HG03103 (cell line): Measurements from ENCODE around the gene CAPN10.
"Not testable (repeated sequence)": the region's sequence is repeated elsewhere in the genome, so short reads cannot be mapped to it uniquely, and the experiment has no call there.

Experiments used
- ATAC-seq: cut with Tn5 transposase; IDR thresholded peaks from one replicate; pipeline ENCODE4 v1.9.1; 2021; ENCODE audit warnings: low read depth; ENCODE audit not compliant: unreplicated experiment

The CAPN10 gene

GRCh38 chr2:240586198-240586918 lies at the start of gene CAPN10:
CAPN10 (plus strand) TSS chr2:240586734; CDS start chr2:240586912, 178 bp downstream.
- ATAC-seq, result peak; percentile 44

- ATAC-seq, result no peak
Measured at GRCh38 chr2:240538031-240538780, 48.3 kb upstream of the CAPN10 start.

DNA sequence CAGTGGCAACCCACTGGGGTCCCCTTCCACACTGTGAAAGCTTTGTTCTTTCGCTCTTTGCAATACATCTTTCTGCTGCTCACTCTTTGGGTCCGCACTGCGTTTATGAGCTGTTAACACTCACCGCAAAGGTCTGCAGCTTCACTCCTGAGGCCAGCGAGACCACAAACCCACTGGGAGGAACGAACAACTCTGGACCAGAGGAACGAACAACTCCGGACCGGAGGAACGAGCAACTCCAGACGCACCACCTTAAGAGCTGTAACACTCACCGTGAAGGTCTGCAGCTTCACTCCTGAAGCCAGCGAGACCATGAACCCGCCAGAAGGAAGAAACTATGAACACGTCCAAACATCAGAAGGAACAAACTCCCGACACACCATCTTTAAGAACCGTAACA lies 47.4 kb upstream of the CAPN10 start:
- not testable (repeated sequence) for ATAC-seq

- no peak for ATAC-seq
Measured at GRCh38 chr2:240539906-240540305, 46.6 kb upstream of the CAPN10 start.

DNA sequence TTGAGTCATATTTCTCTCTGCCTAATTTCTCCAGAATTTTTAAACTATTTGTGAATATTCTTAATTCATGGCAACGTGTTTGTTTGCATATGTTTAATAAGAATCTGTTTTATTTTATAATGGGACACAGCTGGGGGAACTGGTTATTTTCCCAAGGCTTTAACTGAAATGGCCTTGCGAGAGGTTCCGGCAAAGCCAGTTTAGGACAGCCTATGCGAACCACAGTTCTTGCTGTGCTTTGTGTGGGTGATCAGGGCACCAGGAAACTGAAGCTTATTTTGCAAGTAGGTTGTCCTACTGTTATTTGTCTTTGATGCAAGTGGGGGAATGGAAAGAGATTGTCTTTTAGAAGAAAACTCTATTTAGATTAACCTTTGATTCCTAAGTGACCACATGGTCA lies 35.2 kb upstream of the CAPN10 start:
- no peak for ATAC-seq

GRCh38 chr2:240551811-240552210 lies 34.7 kb upstream of the CAPN10 start:
- no peak for ATAC-seq

DNA sequence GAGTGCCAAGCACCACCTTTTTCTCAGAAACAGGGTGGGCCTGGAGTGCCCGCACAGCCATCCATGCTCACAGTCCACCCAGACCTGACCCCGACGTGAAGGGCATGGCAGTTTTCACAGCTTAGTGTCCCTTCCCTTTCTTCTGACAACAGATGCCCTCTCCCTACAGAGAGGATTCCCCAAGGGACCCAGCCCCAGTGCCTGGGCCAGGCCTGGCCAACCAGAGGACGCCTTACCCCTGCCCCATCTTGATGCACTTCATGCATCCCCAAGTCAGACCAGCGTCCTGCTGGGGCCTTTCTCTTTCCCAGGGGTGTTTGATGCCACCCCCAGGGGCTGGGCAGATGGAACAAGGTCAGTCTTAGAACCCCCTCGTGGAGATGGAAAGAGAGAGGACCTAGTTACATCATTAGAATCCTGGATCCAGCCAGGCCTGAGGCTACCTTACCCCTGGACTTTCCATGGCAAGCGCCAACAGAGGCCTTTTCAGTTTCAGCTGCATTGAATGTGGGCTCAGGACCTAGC lies 32.5 kb upstream of the CAPN10 start:
- no peak for ATAC-seq

GRCh38 chr2:240554767-240555493 lies 31.6 kb upstream of the CAPN10 start:
- ATAC-seq, result no peak

- no peak for ATAC-seq
Measured at GRCh38 chr2:240555541-240556250, 30.8 kb upstream of the CAPN10 start.

- ATAC-seq, result no peak
Measured at GRCh38 chr2:240556553-240557100, 29.9 kb upstream of the CAPN10 start.

DNA sequence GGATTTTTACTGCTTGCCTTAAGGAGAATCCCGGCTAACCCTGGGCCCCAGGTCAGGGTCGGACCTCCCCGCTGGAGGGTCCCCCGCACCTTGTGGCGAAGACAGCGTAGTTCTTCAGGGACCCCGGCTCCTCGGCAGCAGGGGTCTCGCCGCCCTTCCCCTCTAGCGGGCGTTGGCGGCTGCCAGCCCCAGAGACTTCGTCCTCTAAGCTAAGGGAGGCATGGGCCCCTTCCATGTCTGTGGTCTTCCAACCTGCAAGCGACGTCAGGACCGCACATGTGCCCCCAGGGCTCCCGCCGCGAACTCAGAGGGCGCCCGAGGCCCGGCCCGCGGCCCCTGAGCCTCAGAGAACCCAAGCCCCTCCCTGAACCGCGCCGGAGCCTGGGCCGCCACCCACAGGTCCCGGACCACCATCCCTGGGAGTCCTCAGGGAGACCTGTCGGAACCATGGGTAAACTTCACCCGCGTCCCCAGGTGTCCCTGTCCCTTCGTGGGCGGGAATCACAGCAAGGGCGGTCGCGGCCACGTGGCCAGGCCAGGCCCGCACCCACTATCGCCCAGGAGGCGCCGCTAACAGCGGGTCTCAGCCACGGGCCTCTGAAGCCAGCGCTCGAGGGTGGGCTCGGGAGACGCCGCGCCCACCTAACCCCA lies 29.3 kb upstream of the CAPN10 start:
- ATAC-seq, result no peak

- no peak for ATAC-seq
Measured at GRCh38 chr2:240557808-240558207, 28.7 kb upstream of the CAPN10 start, which contains the start of gene ANKMY1. ANKMY1 (minus strand) TSS chr2:240557988; CDS start chr2:240557335, 653 bp downstream.

DNA sequence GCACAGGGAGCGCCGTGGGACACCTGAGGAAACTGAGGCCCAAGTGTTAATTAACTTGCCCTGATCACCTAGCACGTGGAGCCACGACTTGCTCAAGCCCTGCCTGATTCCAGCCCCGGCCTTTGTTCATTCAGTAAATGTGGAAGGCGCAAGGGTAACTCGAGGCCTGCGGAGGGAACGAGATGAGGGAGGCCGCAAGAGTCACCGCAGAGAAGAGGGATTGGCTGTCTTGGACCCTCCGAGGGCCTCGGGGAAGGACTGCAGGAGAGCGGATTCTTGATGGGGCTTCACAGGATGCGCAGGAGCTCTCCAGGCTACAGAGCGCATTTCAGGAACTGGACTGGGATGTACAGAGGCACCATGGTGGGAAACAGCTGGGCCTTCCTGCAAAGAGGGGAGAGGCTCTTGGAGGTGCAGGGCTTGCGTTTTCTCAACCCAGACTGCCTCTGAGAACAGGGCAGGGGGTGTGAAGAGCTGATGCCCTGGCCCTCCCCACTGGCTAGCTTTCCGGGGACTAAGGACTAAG lies 28.2 kb upstream of the CAPN10 start:
- no peak for ATAC-seq

GRCh38 chr2:240559286-240559685 lies 27.2 kb upstream of the CAPN10 start:
- ATAC-seq, result no peak

GRCh38 chr2:240560084-240560479 lies 26.5 kb upstream of the CAPN10 start, which contains the start of gene DUSP28:
DUSP28 (plus strand) TSS chr2:240560357; CDS start chr2:240560685, 328 bp downstream.
- peak; percentile 41 for ATAC-seq

- ATAC-seq, result peak; percentile 57
Measured at GRCh38 chr2:240560480-240561324, 25.8 kb upstream of the CAPN10 start.

DNA sequence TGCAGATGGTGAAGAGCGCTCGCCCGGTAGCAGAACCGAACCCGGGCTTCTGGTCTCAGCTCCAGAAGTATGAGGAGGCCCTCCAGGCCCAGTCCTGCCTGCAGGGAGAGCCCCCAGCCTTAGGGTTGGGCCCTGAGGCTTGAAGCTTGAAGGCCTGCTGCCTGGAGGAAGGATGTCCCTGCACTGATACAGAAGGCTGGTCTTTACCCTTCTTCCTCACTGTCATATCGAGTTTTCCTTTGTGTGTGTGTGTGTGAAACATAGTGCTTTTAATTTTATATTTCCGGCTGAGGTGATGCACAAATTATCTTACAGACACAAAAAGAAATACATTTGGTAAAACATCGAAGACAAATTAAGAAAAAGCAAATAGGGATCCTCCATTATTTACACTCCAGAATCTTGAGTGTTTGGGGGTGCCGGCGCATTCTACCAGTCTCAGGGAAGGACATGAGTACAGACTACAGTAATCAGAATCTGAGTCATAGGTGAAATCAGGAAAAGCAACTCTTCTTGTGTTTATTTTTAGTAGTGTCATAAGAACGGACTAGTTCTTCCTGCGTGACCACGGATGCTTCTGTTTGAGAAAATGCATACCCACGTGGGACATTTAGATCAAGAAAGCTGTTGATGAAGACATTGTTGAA lies 25.1 kb upstream of the CAPN10 start:
- peak; percentile 1 for ATAC-seq

DNA sequence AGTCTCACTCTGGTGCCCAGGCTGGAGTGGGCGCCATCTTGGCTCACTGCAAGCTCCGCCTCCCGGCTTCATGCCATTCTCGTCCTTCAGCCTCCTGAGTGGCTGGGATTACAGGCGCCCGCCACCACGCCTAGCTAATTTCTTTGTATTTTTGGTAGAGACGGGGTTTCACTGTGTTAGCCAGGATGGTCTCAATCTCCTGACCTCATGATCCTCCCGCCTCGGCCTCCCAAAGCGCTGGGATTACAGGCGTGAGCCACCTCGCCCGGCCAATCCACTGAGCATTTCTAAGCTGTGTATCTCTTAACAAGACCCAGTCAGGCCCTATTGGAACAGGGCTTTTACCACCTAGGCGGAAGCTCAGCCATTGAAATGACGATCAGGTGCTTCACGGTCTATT lies 23.3 kb upstream of the CAPN10 start:
- not testable (repeated sequence) for ATAC-seq
